GM10847 (cell line): ENCODE results near the gene ABTB2.

Experiments
- POLR2A ChIP-seq: IDR thresholded peaks from 2 replicates; pipeline ENCODE4 v1.6.1; 2011; ENCODE audit not compliant: insufficient read length; ENCODE audit errors: extremely low read depth

ABTB2 gene

GRCh38 chr11:34140149-34140548 lies 217.7 kb downstream of the ABTB2 start:
- no peak for TF ChIP-seq POLR2A

GRCh38 chr11:34139346-34139745 lies 218.5 kb downstream of the ABTB2 start:
- no peak for TF ChIP-seq POLR2A

GRCh38 chr11:34136420-34136819 lies 221.4 kb downstream of the ABTB2 start:
- no peak for TF ChIP-seq POLR2A

- no peak for TF ChIP-seq POLR2A
Measured at GRCh38 chr11:34135439-34135838, 222.4 kb downstream of the ABTB2 start.

- no peak for TF ChIP-seq POLR2A
Measured at GRCh38 chr11:34134765-34135164, 223.0 kb downstream of the ABTB2 start.

- no peak for TF ChIP-seq POLR2A
Measured at GRCh38 chr11:34132261-34132965, 225.4 kb downstream of the ABTB2 start.

- TF ChIP-seq POLR2A, result no peak
Measured at GRCh38 chr11:34128824-34129223, 229.0 kb downstream of the ABTB2 start.

- no peak for TF ChIP-seq POLR2A
Measured at GRCh38 chr11:34126959-34127848, 230.6 kb downstream of the ABTB2 start.

- TF ChIP-seq POLR2A, result no peak
Measured at GRCh38 chr11:34124885-34125668, 232.7 kb downstream of the ABTB2 start.

- TF ChIP-seq POLR2A, result no peak
Measured at GRCh38 chr11:34120651-34121050, 237.2 kb downstream of the ABTB2 start.

GRCh38 chr11:34114471-34114870 lies 243.3 kb downstream of the ABTB2 start:
- TF ChIP-seq POLR2A, result no peak

- no peak for TF ChIP-seq POLR2A
Measured at GRCh38 chr11:34114014-34114413, 243.8 kb downstream of the ABTB2 start.

GRCh38 chr11:34111722-34112270 lies 246.0 kb downstream of the ABTB2 start:
- TF ChIP-seq POLR2A, result no peak

GRCh38 chr11:34105957-34106504 lies 251.8 kb downstream of the ABTB2 start:
- no peak for TF ChIP-seq POLR2A
